HepG2 (cell line): ENCODE measurements around the gene ATP8B1. TPM values are rescaled to one million over a fixed set of nuclear protein-coding genes. Genes with fewer than 3 reads are reported as not detected.
A peak's percentile ranks its signal among the peaks of the same experiment; 100 is the strongest.

Source experiments
- AHR ChIP-seq: IDR thresholded peaks from 2 replicates; pipeline ENCODE4 v1.6.1; 2018; ENCODE audit warnings: missing genetic modification reagents, missing compliant biosample characterization
- BORCS8-MEF2B ChIP-seq: sonication (generic); formaldehyde crosslinking; IDR thresholded peaks from 2 replicates; pipeline ENCODE4 v1.8.0; 2022; ENCODE audit warnings: mild to moderate bottlenecking, missing genetic modification reagents
- CHCHD3 ChIP-seq: sonication (generic); formaldehyde crosslinking; IDR thresholded peaks from 2 replicates; pipeline ENCODE4 v1.8.0; 2022; ENCODE audit warnings: mild to moderate bottlenecking, missing genetic modification reagents, moderate library complexity
- CHD2 ChIP-seq: IDR thresholded peaks from 2 replicates; pipeline ENCODE4 v1.6.1; 2011; ENCODE audit warnings: low read depth, low read length, improper control_type of control experiment
- HDAC2 ChIP-seq: sonication (generic); formaldehyde crosslinking; IDR thresholded peaks from 2 replicates; pipeline ENCODE4 v1.4.0; 2020; ENCODE audit warnings: missing genetic modification reagents
- REPIN1 ChIP-seq: sonication (generic); formaldehyde crosslinking; IDR thresholded peaks from 2 replicates; pipeline ENCODE4 v1.8.0; 2022; ENCODE audit warnings: missing genetic modification reagents, low read depth, mild to moderate bottlenecking, borderline replicate concordance
- ZFP36L2 ChIP-seq: sonication (generic); formaldehyde crosslinking; IDR thresholded peaks from 2 replicates; pipeline ENCODE4 v1.4.0; 2020; ENCODE audit warnings: missing genetic modification reagents
- ZHX1 ChIP-seq: sonication (generic); formaldehyde crosslinking; IDR thresholded peaks from 2 replicates; pipeline ENCODE4 v1.8.1; 2022; ENCODE audit warnings: low read depth, mild to moderate bottlenecking, missing genetic modification reagents
- ZNF10 ChIP-seq: sonication (generic); formaldehyde crosslinking; IDR thresholded peaks from 2 replicates; pipeline ENCODE4 v1.4.0; 2020; ENCODE audit warnings: mild to moderate bottlenecking, low read depth, missing genetic modification reagents, borderline replicate concordance
- ZNF496 ChIP-seq: sonication (generic); formaldehyde crosslinking; IDR thresholded peaks from 2 replicates; pipeline ENCODE4 v1.8.1; 2023; ENCODE audit warnings: mild to moderate bottlenecking, moderate library complexity, missing genetic modification reagents; ENCODE audit not compliant: insufficient replicate concordance
- ZNF513 ChIP-seq: sonication (generic); formaldehyde crosslinking; conservative IDR thresholded peaks from 2 replicates; pipeline ENCODE4 v1.5.0; 2020; ENCODE audit warnings: missing genetic modification reagents
- ZNF547 ChIP-seq: sonication (generic); formaldehyde crosslinking; IDR thresholded peaks from 2 replicates; pipeline ENCODE4 v1.5.1; 2020; ENCODE audit warnings: mild to moderate bottlenecking, missing genetic modification reagents
- ZNF761 ChIP-seq: sonication (generic); formaldehyde crosslinking; conservative IDR thresholded peaks from 2 replicates; pipeline ENCODE4 v1.4.0; 2020; ENCODE audit warnings: mild to moderate bottlenecking, missing genetic modification reagents
- ZNF879 ChIP-seq: sonication (generic); formaldehyde crosslinking; IDR thresholded peaks from 2 replicates; pipeline ENCODE4 v1.8.1; 2023; ENCODE audit warnings: missing genetic modification reagents
- polyA plus RNA-seq, 8 experiments: library from polyadenylated mRNA; depleted of rRNA in 3 of 8; stranded (reverse) in 7 of 8; unstranded in 1 of 8; fragments of >200 nt; fragmentation: Illumina TruSeq in 4 of 8; extraction: Trizol in 4 of 8; gene quantifications; 2 replicates each; pipeline versions ENCODE4 v1.2.1 to v1.2.3, GENCODE V29; 2011 to 2016; ENCODE audit warnings: low read depth in 4 of 8, missing spikeins in 1 of 8, mixed read lengths in 1 of 8; ENCODE audit not compliant: insufficient read depth in 1 of 8
- total RNA-seq, 5 experiments: library from RNA; depleted of rRNA; stranded (reverse); fragments of >200 nt; fragmentation: Illumina TruSeq; extraction: Trizol; gene quantifications; 2 replicates each; pipeline ENCODE4 v1.2.3, GENCODE V29; 2016; ENCODE audit warnings: low read depth in 1 of 5
- TF ChIP-seq, protein P1 (sequence below): sonication (generic); IDR thresholded peaks from 2 replicates; pipeline ENCODE4 v1.6.1; 2016; ENCODE audit warnings: low read depth, borderline replicate concordance
- TF ChIP-seq, protein P2 (sequence below): sonication (generic); formaldehyde crosslinking; conservative IDR thresholded peaks from 2 replicates; pipeline ENCODE4 v1.4.0; 2020; ENCODE audit warnings: missing genetic modification reagents
- TF ChIP-seq, protein P3 (sequence below): sonication (generic); formaldehyde crosslinking; IDR thresholded peaks from 2 replicates; pipeline ENCODE4 v1.8.1; 2023; ENCODE audit warnings: mild to moderate bottlenecking, missing genetic modification reagents
- TF ChIP-seq, protein P4 (sequence below): sonication (generic); formaldehyde crosslinking; IDR thresholded peaks from 2 replicates; pipeline ENCODE4 v1.8.0; 2022; ENCODE audit warnings: missing genetic modification reagents, mild to moderate bottlenecking, moderate library complexity, borderline replicate concordance

The ATP8B1 gene
- total and polyA plus RNA-seq, 2 of the 13 experiments (the other 11 are each of a cell fraction or from before 2014, with no cell fraction given): 2.8 to 4.0 TPM

- TF ChIP-seq, protein P1, sequence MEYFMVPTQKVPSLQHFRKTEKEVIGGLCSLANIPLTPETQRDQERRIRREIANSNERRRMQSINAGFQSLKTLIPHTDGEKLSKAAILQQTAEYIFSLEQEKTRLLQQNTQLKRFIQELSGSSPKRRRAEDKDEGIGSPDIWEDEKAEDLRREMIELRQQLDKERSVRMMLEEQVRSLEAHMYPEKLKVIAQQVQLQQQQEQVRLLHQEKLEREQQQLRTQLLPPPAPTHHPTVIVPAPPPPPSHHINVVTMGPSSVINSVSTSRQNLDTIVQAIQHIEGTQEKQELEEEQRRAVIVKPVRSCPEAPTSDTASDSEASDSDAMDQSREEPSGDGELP: peak; percentile 94
- TF ChIP-seq ZNF761 (no peak), ZHX1 (CRISPR knock-in tag) (no peak), ZNF547 (CRISPR knock-in tag) (no peak), HDAC2 (peak; percentile 48; the same call in 1 of the 2 replicates), ZNF513 (no peak), ZFP36L2 (no peak), ZNF496 (no peak), ZNF10 (CRISPR knock-in tag) (no peak), ZNF879 (peak; percentile 76; the same call in 1 of the 2 replicates), CHD2 (no peak), CHCHD3 (CRISPR knock-in tag) (no peak), BORCS8-MEF2B (peak; percentile 73; the same call in 1 of the 2 replicates), REPIN1 (CRISPR knock-in tag) (peak; percentile 77), AHR (CRISPR knock-in tag) (0 out of 2 replicates have a peak, but pooled peaks have one; percentile 48)
- TF ChIP-seq, protein P2, sequence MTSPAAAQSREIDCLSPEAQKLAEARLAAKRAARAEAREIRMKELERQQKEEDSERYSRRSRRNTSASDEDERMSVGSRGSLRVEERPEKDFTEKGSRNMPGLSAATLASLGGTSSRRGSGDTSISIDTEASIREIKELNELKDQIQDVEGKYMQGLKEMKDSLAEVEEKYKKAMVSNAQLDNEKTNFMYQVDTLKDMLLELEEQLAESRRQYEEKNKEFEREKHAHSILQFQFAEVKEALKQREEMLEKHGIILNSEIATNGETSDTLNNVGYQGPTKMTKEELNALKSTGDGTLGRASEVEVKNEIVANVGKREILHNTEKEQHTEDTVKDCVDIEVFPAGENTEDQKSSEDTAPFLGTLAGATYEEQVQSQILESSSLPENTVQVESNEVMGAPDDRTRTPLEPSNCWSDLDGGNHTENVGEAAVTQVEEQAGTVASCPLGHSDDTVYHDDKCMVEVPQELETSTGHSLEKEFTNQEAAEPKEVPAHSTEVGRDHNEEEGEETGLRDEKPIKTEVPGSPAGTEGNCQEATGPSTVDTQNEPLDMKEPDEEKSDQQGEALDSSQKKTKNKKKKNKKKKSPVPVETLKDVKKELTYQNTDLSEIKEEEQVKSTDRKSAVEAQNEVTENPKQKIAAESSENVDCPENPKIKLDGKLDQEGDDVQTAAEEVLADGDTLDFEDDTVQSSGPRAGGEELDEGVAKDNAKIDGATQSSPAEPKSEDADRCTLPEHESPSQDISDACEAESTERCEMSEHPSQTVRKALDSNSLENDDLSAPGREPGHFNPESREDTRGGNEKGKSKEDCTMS (CRISPR knock-in tag): 0 out of 2 replicates have a peak, but pooled peaks have one; percentile 26
- TF ChIP-seq, protein P3, sequence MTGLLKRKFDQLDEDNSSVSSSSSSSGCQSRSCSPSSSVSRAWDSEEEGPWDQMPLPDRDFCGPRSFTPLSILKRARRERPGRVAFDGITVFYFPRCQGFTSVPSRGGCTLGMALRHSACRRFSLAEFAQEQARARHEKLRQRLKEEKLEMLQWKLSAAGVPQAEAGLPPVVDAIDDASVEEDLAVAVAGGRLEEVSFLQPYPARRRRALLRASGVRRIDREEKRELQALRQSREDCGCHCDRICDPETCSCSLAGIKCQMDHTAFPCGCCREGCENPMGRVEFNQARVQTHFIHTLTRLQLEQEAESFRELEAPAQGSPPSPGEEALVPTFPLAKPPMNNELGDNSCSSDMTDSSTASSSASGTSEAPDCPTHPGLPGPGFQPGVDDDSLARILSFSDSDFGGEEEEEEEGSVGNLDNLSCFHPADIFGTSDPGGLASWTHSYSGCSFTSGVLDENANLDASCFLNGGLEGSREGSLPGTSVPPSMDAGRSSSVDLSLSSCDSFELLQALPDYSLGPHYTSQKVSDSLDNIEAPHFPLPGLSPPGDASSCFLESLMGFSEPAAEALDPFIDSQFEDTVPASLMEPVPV (CRISPR knock-in tag): no peak
- TF ChIP-seq, protein P4, sequence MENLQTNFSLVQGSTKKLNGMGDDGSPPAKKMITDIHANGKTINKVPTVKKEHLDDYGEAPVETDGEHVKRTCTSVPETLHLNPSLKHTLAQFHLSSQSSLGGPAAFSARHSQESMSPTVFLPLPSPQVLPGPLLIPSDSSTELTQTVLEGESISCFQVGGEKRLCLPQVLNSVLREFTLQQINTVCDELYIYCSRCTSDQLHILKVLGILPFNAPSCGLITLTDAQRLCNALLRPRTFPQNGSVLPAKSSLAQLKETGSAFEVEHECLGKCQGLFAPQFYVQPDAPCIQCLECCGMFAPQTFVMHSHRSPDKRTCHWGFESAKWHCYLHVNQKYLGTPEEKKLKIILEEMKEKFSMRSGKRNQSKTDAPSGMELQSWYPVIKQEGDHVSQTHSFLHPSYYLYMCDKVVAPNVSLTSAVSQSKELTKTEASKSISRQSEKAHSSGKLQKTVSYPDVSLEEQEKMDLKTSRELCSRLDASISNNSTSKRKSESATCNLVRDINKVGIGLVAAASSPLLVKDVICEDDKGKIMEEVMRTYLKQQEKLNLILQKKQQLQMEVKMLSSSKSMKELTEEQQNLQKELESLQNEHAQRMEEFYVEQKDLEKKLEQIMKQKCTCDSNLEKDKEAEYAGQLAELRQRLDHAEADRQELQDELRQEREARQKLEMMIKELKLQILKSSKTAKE (CRISPR knock-in tag): no peak
These were observed 30.7 kb downstream of the ATP8B1 start (continued) for GRCh38 chr18:57772387-57772799.
